ENCODE results near the gene C19orf33. TPM values are rescaled to one million over a fixed set of nuclear protein-coding genes. Genes with fewer than 3 reads are reported as not detected.
A peak's percentile ranks its signal among the peaks of the same experiment; 100 is the strongest.

C19orf33 gene
- total and polyA plus RNA-seq, 9 of the 15 experiments (the other 6 are each of a cell fraction or from before 2014, with no cell fraction given), result 3.2 TPM; not detected in 8

GRCh38 chr19:38290631-38291147 is 13.4 kb upstream of the C19orf33 start:
- H3K4me3 ChIP-seq, result no peak overlapping the region
- CTCF ChIA-PET (ENCODE audit: low intra/inter-chr PET ratio), result no interaction called here
- H3K36me3 ChIP-seq (ENCODE audit: control insufficient read depth, insufficient read depth, low read length), result no peaks in the 10 kb centered on the region
- ATAC-seq (no peak), DNase-seq (ENCODE audit: extremely low read depth in 1 of 4, low spot score in 3 of 4) (no peak), FAIRE-seq (no peak)
- H3K79me2 ChIP-seq (ENCODE audit: control insufficient read depth, insufficient read depth, low read length), result no peaks in the 10 kb centered on the region
- intact Hi-C loops (cut with micrococcal nuclease), result no loop called here
- H3K9ac ChIP-seq (ENCODE audit: insufficient read depth in 1 of 2, low read depth in 2 of 2, low read length in 2 of 2), result peak overlapping the region in 1 of 2 experiments; percentile 60; a peak in 2 of 4 replicates
- no peak overlapping the region for H3K4me2 ChIP-seq (ENCODE audit: insufficient read depth, low read length)
- POLR2A ChIA-PET, result interaction anchor here (0.6 to 1.8 kb wide), 5 partner anchors 8 to 56 kb away, joined by 3 to 6 read pairs (median 3); no protein-coding TSS in a partner anchor
- no peaks in the 10 kb centered on the region for H4K20me1 ChIP-seq (replicated peaks; ENCODE audit: control insufficient read depth, insufficient read depth, low read length)
- H3K27me3 ChIP-seq (ENCODE audit: control insufficient read depth in 2 of 2, insufficient read depth in 2 of 2, low read length in 2 of 2), result no peaks in the 10 kb centered on the region
- peaks cover 0 to 30% of the 10 kb centered on the region in 2 experiments; a peak in 2 of 5 replicates for H3K4me1 ChIP-seq (replicated peaks in 1 of 2; ENCODE audit: control insufficient read depth in 2 of 2, insufficient read depth in 2 of 2, low read length in 2 of 2)
- H3K9me1 ChIP-seq (ENCODE audit: control insufficient read depth, insufficient read depth, low read length), result no peaks in the 10 kb centered on the region
- no peak overlapping the region for H2AFZ ChIP-seq (ENCODE audit: low read depth, low read length)
- H3K9me3 ChIP-seq (replicated peaks; ENCODE audit: control insufficient read depth, insufficient read depth, low read depth, low read length), result no peaks in the 10 kb centered on the region
- in situ Hi-C loops (cut with MboI), result no loop called here
- 65% methylated on average over 10 of the region's 13 CpGs for WGBS (ENCODE audit: insufficient coverage, low coverage, missing lambda C conversion rate)
- H3K27ac ChIP-seq (ENCODE audit: extremely low read depth, low read depth, low read length), result no peak overlapping the region
- BruUV-seq (replicated peaks), result no TSS peak
- TF ChIP-seq KDM1A (IDR thresholded peaks at IDR 0.05) (no peak), RB1 (IDR thresholded peaks at IDR 0.05; ENCODE audit: low read depth) (no peak), BCLAF1 (IDR thresholded peaks at IDR 0.05; ENCODE audit: borderline replicate concordance in 1 of 2, control insufficient read depth in 1 of 2, low read depth in 2 of 2, low read length in 1 of 2) (no peak), ARNT (IDR thresholded peaks at IDR 0.05) (no peak), CHCHD3 (CRISPR knock-in tag; IDR thresholded peaks at IDR 0.05) (no peak), ETV1 (tag; conservative IDR thresholded peaks at IDR 0.05; ENCODE audit: low read depth) (no peak)

All from K562 (cell line).